ENCODE data around the gene MS4A12. TPM values are rescaled to one million over a fixed set of nuclear protein-coding genes. Genes with fewer than 3 reads are reported as not detected.
"Not testable (repeated sequence)": the region's sequence is repeated elsewhere in the genome, so short reads cannot be mapped to it uniquely, and the experiment has no call there.

The MS4A12 gene
- total and polyA plus RNA-seq, 2 donors (not counting 1 experiment from before 2014, with no cell fraction given), result not detected

GRCh38 chr11:60510209-60510608, 17.6 kb downstream of the MS4A12 start:
- not testable (repeated sequence) for H3K4me1 ChIP-seq (ENCODE audit: control insufficient read depth, extremely low read depth, insufficient read depth, low read length); H3K36me3 ChIP-seq (ENCODE audit: control insufficient read depth, insufficient read depth, low read length); H3K4me3 ChIP-seq (replicated peaks in 1 of 4; ENCODE audit: control extremely low read depth in 1 of 4, insufficient read depth in 1 of 4, low read depth in 3 of 4, low read length in 4 of 4); H4K20me1 ChIP-seq (ENCODE audit: control insufficient read depth, extremely low read depth, insufficient read depth, low read length); H3K9ac ChIP-seq (ENCODE audit: insufficient read depth, low read length); H3K79me2 ChIP-seq (ENCODE audit: control insufficient read depth, insufficient read depth, low read length); H3K27ac ChIP-seq (ENCODE audit: insufficient read depth, low read length); H2AFZ ChIP-seq (ENCODE audit: low read length); H3K27me3 ChIP-seq (ENCODE audit: control insufficient read depth, insufficient read depth, low read length); DNase-seq (ENCODE audit: low read depth in 2 of 2); H3K9me3 ChIP-seq (ENCODE audit: control insufficient read depth, insufficient read depth, low read depth, low read length); H3K4me2 ChIP-seq (ENCODE audit: extremely low read depth, insufficient read depth, low read length)

GRCh38 chr11:60511393-60511792, 18.8 kb downstream of the MS4A12 start:
- DNase-seq (ENCODE audit: low read depth in 2 of 2), result no peak
- no peaks in the 10 kb centered on the region for H3K4me1 ChIP-seq (ENCODE audit: control insufficient read depth, extremely low read depth, insufficient read depth, low read length)
- no peak overlapping the region for H3K27ac ChIP-seq (ENCODE audit: insufficient read depth, low read length)
- H3K9ac ChIP-seq (ENCODE audit: insufficient read depth, low read length), result no peak overlapping the region
- H4K20me1 ChIP-seq (ENCODE audit: control insufficient read depth, extremely low read depth, insufficient read depth, low read length), result no peaks in the 10 kb centered on the region
- no peaks in the 10 kb centered on the region for H3K9me3 ChIP-seq (ENCODE audit: control insufficient read depth, insufficient read depth, low read depth, low read length)
- no peak overlapping the region for H3K4me2 ChIP-seq (ENCODE audit: extremely low read depth, insufficient read depth, low read length)
- no peak overlapping the region for H3K4me3 ChIP-seq (replicated peaks in 1 of 4; ENCODE audit: control extremely low read depth in 1 of 4, insufficient read depth in 1 of 4, low read depth in 3 of 4, low read length in 4 of 4)
- no peak overlapping the region for H2AFZ ChIP-seq (ENCODE audit: low read length)
- no peaks in the 10 kb centered on the region for H3K79me2 ChIP-seq (ENCODE audit: control insufficient read depth, insufficient read depth, low read length)
- H3K27me3 ChIP-seq (ENCODE audit: control insufficient read depth, insufficient read depth, low read length), result no peaks in the 10 kb centered on the region
- no peak for TF ChIP-seq EZH2 (IDR thresholded peaks at IDR 0.05; ENCODE audit: low read length, missing control alignments)
- TF ChIP-seq CTCF (conservative IDR thresholded peaks at IDR 0.05 in 1 of 2, IDR thresholded peaks at IDR 0.05 in 1 of 2; ENCODE audit: low read depth in 1 of 2, low read length in 2 of 2), result no peak
- no peaks in the 10 kb centered on the region for H3K36me3 ChIP-seq (ENCODE audit: control insufficient read depth, insufficient read depth, low read length)

DNA sequence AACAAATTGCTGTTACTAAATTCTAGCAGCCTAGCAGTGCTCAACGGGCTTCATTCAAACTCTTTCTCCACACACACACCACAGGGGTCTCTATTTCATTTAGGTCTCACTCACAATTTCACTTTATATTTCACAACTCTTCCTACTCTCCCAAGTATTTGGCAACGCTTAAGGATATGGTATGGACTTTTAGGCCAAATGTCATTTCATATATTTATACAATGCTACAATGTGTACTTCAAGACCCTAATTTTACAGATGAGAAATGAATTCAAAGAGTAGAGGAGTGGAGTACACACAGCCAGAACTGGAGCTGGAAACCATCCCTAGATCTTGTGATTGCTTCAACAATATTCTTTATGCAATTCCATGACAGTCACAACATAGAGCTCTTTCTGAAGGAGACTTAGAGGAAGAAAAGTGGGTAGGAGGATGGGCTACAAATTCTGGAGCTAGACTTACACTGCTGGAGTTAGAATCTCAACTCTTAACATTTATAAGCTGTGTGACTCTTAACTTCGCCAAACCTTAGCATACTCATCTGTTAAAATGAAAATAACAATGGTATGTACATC, 20.2 kb downstream of the MS4A12 start:
- Histone ChIP-seq H3K4me2 (ENCODE audit: extremely low read depth, insufficient read depth, low read length) (no peak overlapping the region), H3K4me3 (replicated peaks in 1 of 4; ENCODE audit: control extremely low read depth in 1 of 4, insufficient read depth in 1 of 4, low read depth in 3 of 4, low read length in 4 of 4) (no peak overlapping the region)
- DNase-seq (ENCODE audit: low read depth in 2 of 2), result no peak

More for the DNA sequence above, 20.2 kb downstream of the MS4A12 start:
- H3K27ac ChIP-seq (ENCODE audit: insufficient read depth, low read length), result no peak overlapping the region
- no peaks in the 10 kb centered on the region for H3K4me1 ChIP-seq (ENCODE audit: control insufficient read depth, extremely low read depth, insufficient read depth, low read length)
- no peak overlapping the region for H3K9ac ChIP-seq (ENCODE audit: insufficient read depth, low read length)
- H2AFZ ChIP-seq (ENCODE audit: low read length), result no peak overlapping the region
- H4K20me1 ChIP-seq (ENCODE audit: control insufficient read depth, extremely low read depth, insufficient read depth, low read length), result no peaks in the 10 kb centered on the region
- no peaks in the 10 kb centered on the region for H3K9me3 ChIP-seq (ENCODE audit: control insufficient read depth, insufficient read depth, low read depth, low read length)
- H3K27me3 ChIP-seq (ENCODE audit: control insufficient read depth, insufficient read depth, low read length), result no peaks in the 10 kb centered on the region
- H3K79me2 ChIP-seq (ENCODE audit: control insufficient read depth, insufficient read depth, low read length), result no peaks in the 10 kb centered on the region
- no peaks in the 10 kb centered on the region for H3K36me3 ChIP-seq (ENCODE audit: control insufficient read depth, insufficient read depth, low read length)
- TF ChIP-seq EZH2 (IDR thresholded peaks at IDR 0.05; ENCODE audit: low read length, missing control alignments) (no peak), CTCF (conservative IDR thresholded peaks at IDR 0.05 in 1 of 2, IDR thresholded peaks at IDR 0.05 in 1 of 2; ENCODE audit: low read depth in 1 of 2, low read length in 2 of 2) (no peak)
